Memory B cell (primary cell): ENCODE data around the gene MRS2.
"Not testable (repeated sequence)": the region's sequence is repeated elsewhere in the genome, so short reads cannot be mapped to it uniquely, and the experiment has no call there.

Experiments used
- ATAC-seq: fragments of 150-1000 bp; cut with Tn5 transposase; 2 replicates; pipeline ENCODE4 v1.10.0; 2021; ENCODE audit warnings: low read depth, mild to moderate bottlenecking, moderate library complexity
- DNase-seq, 2 donors: peaks; one replicate each; pipeline ENCODE4 v3.0.0; 2022; ENCODE audit warnings: low spot score in 2 of 2
- H3K27ac Mint-ChIP-seq: one replicate; pipeline ENCODE4 v1.8.0; 2022; ENCODE audit warnings: mild to moderate bottlenecking, moderate library complexity, mixed read lengths
- H3K27me3 Mint-ChIP-seq: one replicate; pipeline ENCODE4 v1.8.0; 2022; ENCODE audit warnings: mixed read lengths
- H3K36me3 Mint-ChIP-seq: one replicate; pipeline ENCODE4 v1.8.0; 2022; ENCODE audit warnings: mild to moderate bottlenecking, mixed read lengths
- H3K4me1 Mint-ChIP-seq: one replicate; pipeline ENCODE4 v1.8.0; 2022; ENCODE audit warnings: mixed read lengths
- H3K4me3 Mint-ChIP-seq: one replicate; pipeline ENCODE4 v1.8.0; 2022; ENCODE audit warnings: mild to moderate bottlenecking, moderate library complexity, mixed read lengths
- H3K9me3 Mint-ChIP-seq: one replicate; pipeline ENCODE4 v1.8.0; 2022; ENCODE audit warnings: mixed read lengths

MRS2 gene, protein sequence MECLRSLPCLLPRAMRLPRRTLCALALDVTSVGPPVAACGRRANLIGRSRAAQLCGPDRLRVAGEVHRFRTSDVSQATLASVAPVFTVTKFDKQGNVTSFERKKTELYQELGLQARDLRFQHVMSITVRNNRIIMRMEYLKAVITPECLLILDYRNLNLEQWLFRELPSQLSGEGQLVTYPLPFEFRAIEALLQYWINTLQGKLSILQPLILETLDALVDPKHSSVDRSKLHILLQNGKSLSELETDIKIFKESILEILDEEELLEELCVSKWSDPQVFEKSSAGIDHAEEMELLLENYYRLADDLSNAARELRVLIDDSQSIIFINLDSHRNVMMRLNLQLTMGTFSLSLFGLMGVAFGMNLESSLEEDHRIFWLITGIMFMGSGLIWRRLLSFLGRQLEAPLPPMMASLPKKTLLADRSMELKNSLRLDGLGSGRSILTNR

GRCh38 chr6:24402697-24403500 lies at the start of gene MRS2:
Gene MRS2, plus strand, starts transcription at chr6:24402936. Its CDS starts 111 bp downstream, at chr6:24403047.
- no peaks in the 10 kb centered on the region for H3K9me3 Mint-ChIP-seq
- H3K36me3 Mint-ChIP-seq = peaks cover 3% of the 10 kb centered on the region
- DNase-seq = peak; percentile 62 to 67
- H3K27ac Mint-ChIP-seq = peak within 1 kb of the TSS; percentile 86
- peak within 1 kb of the TSS; percentile 90 for H3K4me3 Mint-ChIP-seq
- H3K4me1 Mint-ChIP-seq = peaks cover 13% of the 10 kb centered on the region
- H3K27me3 Mint-ChIP-seq = peaks cover 7% of the 10 kb centered on the region
- peak; percentile 96 for ATAC-seq

- H3K4me3 Mint-ChIP-seq = no peak overlapping the region
- ATAC-seq (no peak), DNase-seq (no peak)
- no peaks in the 10 kb centered on the region for H3K36me3 Mint-ChIP-seq
- peaks cover 8% of the 10 kb centered on the region for H3K4me1 Mint-ChIP-seq
- H3K27ac Mint-ChIP-seq = no peak overlapping the region
- H3K27me3 Mint-ChIP-seq = peaks cover 12% of the 10 kb centered on the region
- H3K9me3 Mint-ChIP-seq = no peaks in the 10 kb centered on the region
Observed at GRCh38 chr6:24353861-24354260, 48.9 kb upstream of the MRS2 start.

DNA sequence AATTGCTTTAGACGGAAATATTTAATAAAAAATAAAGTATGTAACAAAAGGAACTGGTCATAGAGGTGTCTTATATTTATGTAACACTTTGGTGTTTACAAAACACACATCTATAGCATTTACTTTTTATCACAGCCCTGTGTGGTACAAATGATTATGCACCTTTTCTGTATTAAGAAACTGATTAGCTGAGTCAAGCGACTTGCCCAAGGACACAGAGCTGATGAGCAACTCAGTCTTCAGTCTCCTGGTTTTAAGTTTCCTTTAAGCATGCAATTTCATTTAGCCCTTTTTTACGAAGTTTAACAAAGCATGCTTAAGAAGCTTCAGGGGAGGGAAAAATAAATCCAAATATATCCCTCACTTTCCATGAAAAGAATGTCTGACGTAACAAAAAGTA lies 47.3 kb upstream of the MRS2 start:
- Mint-ChIP-seq H3K27me3 (peaks cover 8% of the 10 kb centered on the region), H3K27ac (no peak overlapping the region), H3K36me3 (no peaks in the 10 kb centered on the region), H3K4me1 (peaks cover 16% of the 10 kb centered on the region), H3K9me3 (no peaks in the 10 kb centered on the region), H3K4me3 (no peak overlapping the region)
- DNase-seq (no peak), ATAC-seq (no peak)

DNA sequence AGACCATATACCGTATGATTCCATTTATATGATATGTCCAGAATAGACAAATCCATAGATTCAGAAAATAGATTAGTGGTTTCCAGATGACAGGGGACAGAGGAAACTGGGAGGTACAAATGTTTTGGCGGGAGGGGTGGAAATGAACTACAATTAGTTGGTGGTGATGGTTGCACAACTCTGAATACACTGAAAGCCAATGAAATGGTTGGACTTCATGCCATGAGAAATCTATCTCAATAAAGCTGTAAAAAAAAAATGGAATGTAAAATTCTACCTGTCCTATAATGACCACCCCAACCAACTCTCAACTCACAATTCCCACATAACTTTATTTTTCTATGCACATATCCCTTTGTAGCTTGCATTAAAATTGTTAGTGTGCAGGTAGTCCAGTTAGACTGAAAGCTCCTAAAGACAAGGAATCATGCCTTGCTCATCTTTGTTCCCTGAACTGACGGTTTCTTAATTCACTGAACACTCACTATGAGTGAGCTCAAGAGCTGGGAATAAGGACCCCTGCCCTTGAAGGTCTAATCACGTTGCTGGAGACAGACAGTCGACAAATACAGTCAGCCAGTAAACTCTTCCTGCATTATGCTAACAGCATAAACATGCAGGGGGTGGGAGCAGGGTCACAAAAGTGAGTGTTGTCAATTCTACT lies 46.3 kb upstream of the MRS2 start:
- peaks cover 17% of the 10 kb centered on the region for H3K4me1 Mint-ChIP-seq
- ATAC-seq = no peak
- no peaks in the 10 kb centered on the region for H3K36me3 Mint-ChIP-seq
- H3K27ac Mint-ChIP-seq = no peak overlapping the region
- DNase-seq = no peak
- H3K27me3 Mint-ChIP-seq = peaks cover 4% of the 10 kb centered on the region
- H3K4me3 Mint-ChIP-seq = no peak overlapping the region
- H3K9me3 Mint-ChIP-seq = no peaks in the 10 kb centered on the region

DNA sequence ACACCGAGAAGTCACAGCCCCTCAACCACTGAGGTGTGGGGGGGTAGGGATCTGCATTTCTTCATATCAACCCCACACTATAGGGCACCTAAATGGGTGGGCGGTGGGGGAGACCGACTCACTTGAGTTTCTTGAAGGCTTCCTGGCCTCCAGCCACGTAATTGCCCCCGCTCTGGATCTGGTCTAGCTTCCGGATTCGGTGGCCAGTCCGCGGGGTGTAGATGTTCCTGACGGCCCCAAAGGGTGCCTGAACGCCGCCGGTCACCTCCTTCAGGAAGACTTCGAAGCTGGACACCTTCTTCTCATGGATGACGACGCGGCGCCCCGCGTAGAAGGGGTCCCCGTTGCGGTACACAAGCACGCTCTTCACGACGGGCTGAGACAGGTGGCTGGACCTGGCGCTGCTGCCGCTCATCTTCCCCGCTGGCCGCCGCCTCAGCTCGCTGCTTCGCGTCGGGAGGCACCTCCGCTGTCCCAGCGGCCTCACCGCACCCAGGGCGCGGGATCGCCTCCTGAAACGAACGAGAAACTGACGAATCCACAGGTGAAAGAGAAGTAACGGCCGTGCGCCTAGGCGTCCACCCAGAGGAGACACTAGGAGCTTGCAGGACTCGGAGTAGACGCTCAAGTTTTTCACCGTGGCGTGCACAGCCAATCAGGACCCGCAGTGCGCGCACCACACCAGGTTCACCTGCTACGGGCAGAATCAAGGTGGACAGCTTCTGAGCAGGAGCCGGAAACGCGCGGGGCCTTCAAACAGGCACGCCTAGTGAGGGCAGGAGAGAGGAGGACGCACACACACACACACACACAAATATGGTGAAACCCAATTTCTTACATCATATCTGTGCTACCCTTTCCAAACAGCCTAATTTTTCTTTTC lies 45.2 kb upstream of the MRS2 start, which contains the start of gene DCDC2:
Gene DCDC2, minus strand, starts transcription at position 724 of the 883 bp plus-strand sequence. Its CDS starts 309 bp downstream, at position 415.
- ATAC-seq (no peak), DNase-seq (peak; percentile 9 to 27)
- no peak within 1 kb of the TSS for H3K27ac Mint-ChIP-seq
- H3K4me1 Mint-ChIP-seq = peaks cover 17% of the 10 kb centered on the region
- H3K9me3 Mint-ChIP-seq = no peaks in the 10 kb centered on the region
- H3K27me3 Mint-ChIP-seq = peaks cover 4% of the 10 kb centered on the region
- peak within 1 kb of the TSS; percentile 70 for H3K4me3 Mint-ChIP-seq
- H3K36me3 Mint-ChIP-seq = no peaks in the 10 kb centered on the region

GRCh38 chr6:24358219-24358821 lies 44.4 kb upstream of the MRS2 start:
- H3K9me3 Mint-ChIP-seq = no peaks in the 10 kb centered on the region
- H3K4me3 Mint-ChIP-seq = peak overlapping the region; percentile 70
- H3K36me3 Mint-ChIP-seq = no peaks in the 10 kb centered on the region
- H3K27ac Mint-ChIP-seq = no peak overlapping the region
- H3K27me3 Mint-ChIP-seq = peaks cover 8% of the 10 kb centered on the region
- ATAC-seq (no peak), DNase-seq (no peak)
- H3K4me1 Mint-ChIP-seq = peaks cover 17% of the 10 kb centered on the region

DNA sequence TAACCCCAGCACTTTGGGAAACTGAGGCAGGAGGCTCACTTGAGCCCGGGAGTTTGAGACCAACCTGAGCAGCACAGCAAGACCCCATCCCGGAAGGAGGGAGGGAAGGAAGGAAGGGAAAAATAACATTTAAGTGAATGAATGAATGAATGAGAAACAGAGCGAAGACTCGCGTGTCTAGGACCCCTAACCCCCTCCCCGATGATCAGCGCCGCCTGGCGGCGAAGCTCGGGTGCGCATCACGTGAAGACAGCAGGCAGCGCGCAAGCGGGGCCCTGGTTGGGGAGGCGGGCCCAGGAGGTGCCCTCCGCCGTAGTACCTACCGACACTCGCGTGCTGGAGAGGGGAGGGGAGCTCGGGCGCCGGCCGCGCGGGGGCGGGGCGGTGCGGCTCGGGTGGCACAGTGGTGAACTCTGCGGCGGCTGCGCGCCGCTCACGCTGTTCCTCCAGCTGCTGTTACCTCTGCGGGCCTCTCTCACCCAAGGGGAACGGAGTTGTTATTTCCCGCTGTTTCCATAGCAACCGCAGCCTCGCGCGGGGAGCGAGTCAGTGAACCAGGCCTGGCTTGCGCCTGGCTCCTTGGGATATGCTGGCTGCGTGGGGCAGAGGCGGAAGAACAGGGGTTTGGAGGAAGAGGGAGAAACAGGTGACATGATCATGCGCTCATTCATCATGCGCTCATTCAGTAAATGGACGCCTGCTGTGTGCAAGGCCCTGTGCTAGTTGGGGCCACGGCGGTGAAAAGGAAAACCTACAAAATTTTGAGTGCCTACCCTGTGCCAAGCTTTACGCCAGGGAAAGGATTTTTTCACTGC lies 42.9 kb upstream of the MRS2 start:
- ATAC-seq (peak; percentile 88), DNase-seq (peak; percentile 76 to 83)
- H3K27ac Mint-ChIP-seq = peak overlapping the region; percentile 97
- peak overlapping the region; percentile 84 for H3K4me3 Mint-ChIP-seq
- peaks cover 17% of the 10 kb centered on the region for H3K4me1 Mint-ChIP-seq
- peaks cover 8% of the 10 kb centered on the region for H3K27me3 Mint-ChIP-seq
- no peaks in the 10 kb centered on the region for H3K36me3 Mint-ChIP-seq
- H3K9me3 Mint-ChIP-seq = no peaks in the 10 kb centered on the region

DNA sequence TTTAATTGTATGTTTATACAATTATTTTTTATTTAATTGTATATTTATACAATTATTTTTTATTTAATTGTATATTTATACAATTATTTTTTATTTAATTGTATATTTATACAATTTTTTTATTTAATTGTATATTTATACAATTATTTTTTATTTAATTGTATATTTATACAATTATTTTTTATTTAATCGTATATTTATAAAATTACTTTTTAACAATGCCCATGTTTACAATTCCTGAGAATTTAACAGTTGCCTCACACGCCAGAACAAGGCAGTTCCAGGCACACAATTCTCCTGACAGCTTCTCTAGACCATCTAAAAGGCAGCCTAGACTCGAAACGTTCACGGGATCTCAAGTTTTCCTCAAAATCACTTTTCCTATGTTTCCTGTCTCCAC lies 40.4 kb upstream of the MRS2 start:
- Mint-ChIP-seq H3K4me1 (peaks cover 15% of the 10 kb centered on the region), H3K27me3 (peaks cover 11% of the 10 kb centered on the region)
- DNase-seq, H3K9me3 Mint-ChIP-seq, ATAC-seq, H3K27ac Mint-ChIP-seq, H3K4me3 Mint-ChIP-seq, H3K36me3 Mint-ChIP-seq: not testable (repeated sequence)

- not testable (repeated sequence) for DNase-seq, ATAC-seq, H3K9me3 Mint-ChIP-seq, H3K4me3 Mint-ChIP-seq, H3K27me3 Mint-ChIP-seq, H3K27ac Mint-ChIP-seq, H3K4me1 Mint-ChIP-seq, H3K36me3 Mint-ChIP-seq
Observed at GRCh38 chr6:24365103-24365633, 37.6 kb upstream of the MRS2 start.

GRCh38 chr6:24374612-24375011 lies 28.1 kb upstream of the MRS2 start:
- Mint-ChIP-seq H3K36me3 (no peaks in the 10 kb centered on the region), H3K9me3 (peaks cover 4% of the 10 kb centered on the region), H3K27ac (no peak overlapping the region), H3K27me3 (peaks cover 14% of the 10 kb centered on the region), H3K4me1 (no peaks in the 10 kb centered on the region), H3K4me3 (no peak overlapping the region)
- ATAC-seq = no peak
- DNase-seq = no peak

DNA sequence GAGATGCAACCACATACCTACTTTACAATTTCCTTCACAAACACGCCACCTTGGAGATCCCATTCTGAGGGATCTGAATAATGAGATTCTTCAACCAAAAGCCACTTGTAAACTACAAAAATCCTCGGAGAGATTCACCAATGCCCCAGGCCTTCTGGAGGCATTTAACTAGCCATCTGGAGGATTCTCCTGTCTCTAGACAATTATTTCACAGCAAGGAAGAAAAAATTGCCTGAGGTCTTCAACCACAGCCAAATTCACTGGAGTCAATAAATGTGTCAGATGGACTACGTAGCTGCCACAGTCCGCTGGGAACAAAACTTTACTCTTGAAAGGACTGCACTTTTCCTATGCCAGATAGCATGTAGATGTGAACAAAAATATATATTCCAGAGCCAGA lies 25.9 kb upstream of the MRS2 start:
- DNase-seq (no peak), ATAC-seq (no peak)
- peaks cover 5% of the 10 kb centered on the region for H3K9me3 Mint-ChIP-seq
- no peak overlapping the region for H3K4me3 Mint-ChIP-seq
- peaks cover 14% of the 10 kb centered on the region for H3K27me3 Mint-ChIP-seq
- H3K27ac Mint-ChIP-seq = no peak overlapping the region
- no peaks in the 10 kb centered on the region for H3K4me1 Mint-ChIP-seq
- no peaks in the 10 kb centered on the region for H3K36me3 Mint-ChIP-seq

DNA sequence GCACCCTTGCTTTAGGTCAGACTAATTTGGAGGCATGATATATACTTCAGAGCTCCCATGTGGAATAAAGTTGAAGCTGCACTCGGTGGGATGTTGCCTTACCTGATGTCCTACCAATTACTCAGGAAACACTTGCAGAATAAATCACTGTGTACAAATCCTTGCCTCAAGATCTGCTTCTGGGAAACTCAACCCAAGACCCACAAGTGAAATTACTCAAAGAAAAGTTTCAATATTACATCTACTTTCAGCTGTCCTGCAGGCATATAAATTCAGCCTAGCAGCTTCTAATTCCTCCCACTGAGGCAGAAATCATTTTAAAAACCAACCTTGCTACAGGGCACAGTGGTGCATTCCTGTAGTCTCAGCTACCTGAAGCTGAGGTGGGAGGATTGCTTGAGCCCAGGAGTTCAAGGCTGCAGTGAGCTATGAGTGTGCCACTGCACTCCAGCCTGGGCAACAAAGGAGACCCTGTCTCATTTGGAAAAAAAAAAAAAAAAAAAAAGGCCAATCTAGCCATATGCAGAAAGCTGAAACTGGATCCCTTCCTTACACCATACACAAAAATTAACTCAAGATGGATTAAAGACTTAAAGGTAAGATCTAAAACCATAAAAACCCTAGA lies 24.2 kb upstream of the MRS2 start:
- Mint-ChIP-seq H3K27ac (no peak overlapping the region), H3K4me1 (no peaks in the 10 kb centered on the region), H3K9me3 (peaks cover 1% of the 10 kb centered on the region), H3K4me3 (no peak overlapping the region), H3K36me3 (no peaks in the 10 kb centered on the region), H3K27me3 (peaks cover 9% of the 10 kb centered on the region)
- no peak for DNase-seq
- ATAC-seq = no peak
